SK-N-SH (cell line): ENCODE data around the gene C6orf132. TPM values are rescaled to one million over a fixed set of nuclear protein-coding genes. Genes with fewer than 3 reads are reported as not detected.

ENCODE experiments used
- CTCF ChIA-PET: fragments of 300-600, 350-600 bp; formaldehyde crosslinking; extraction: SDS; loops from one replicate; lab custom pipeline; 2021; lab: Yijun Ruan, JAX
- POLR2A ChIA-PET: fragments of 350-600 bp; sonication (Branson Sonifier 250); formaldehyde crosslinking; extraction: SDS; loops from one replicate; lab custom pipeline; 2020; ENCODE audit warnings: antibody characterized with exemption, inconsistent platforms; lab: Yijun Ruan, JAX
- DNase-seq: peaks from one replicate; pipeline ENCODE4 v3.0.0; 2012
- H2AFZ ChIP-seq: fragments of 200-600 bp; sonication (generic); 2 replicates; pipeline ENCODE4 v1.8.1; 2016; ENCODE audit warnings: antibody characterized with exemption, mild to moderate bottlenecking, low read depth
- H3F3A ChIP-seq: fragments of 200-600 bp; sonication (generic); replicated peaks from 2 replicates; pipeline ENCODE3; 2016; ENCODE audit warnings: antibody characterized with exemption, mild to moderate bottlenecking; ENCODE audit not compliant: insufficient read depth
- H3K27ac ChIP-seq, 2 experiments: fragments of 200-500 bp in 1 of 2; fragments of 200-600 bp in 1 of 2; sonication (Bioruptor generic) in 1 of 2; sonication (generic), shearing (Covaris generic) in 1 of 2; 2 replicates each; pipeline versions ENCODE4 v1.5.1 to v1.6.1; 2014 to 2016; ENCODE audit warnings: low read depth in 2 of 2, inconsistent platforms in 1 of 2, low read length in 1 of 2, mild to moderate bottlenecking in 1 of 2, mixed read lengths in 1 of 2
- H3K27me3 ChIP-seq: fragments of 200-600 bp; sonication (generic), shearing (Covaris generic); 2 replicates; pipeline ENCODE4 v1.6.1; 2016; ENCODE audit warnings: mixed run types; ENCODE audit not compliant: insufficient read depth
- H3K36me3 ChIP-seq, 2 experiments: fragments of 200-500 bp in 1 of 2; fragments of 200-600 bp in 1 of 2; sonication (Bioruptor generic) in 1 of 2; sonication (generic) in 1 of 2; replicated peaks in 1 of 2; 2 replicates each; pipeline versions ENCODE3 to v1.5.1; 2014 to 2016; ENCODE audit warnings: low read length in 1 of 2, mild to moderate bottlenecking in 1 of 2; ENCODE audit not compliant: insufficient read depth in 2 of 2, control insufficient read depth in 1 of 2
- H3K4me1 ChIP-seq, 2 experiments: fragments of 200-500 bp in 1 of 2; fragments of 200-600 bp in 1 of 2; sonication (Bioruptor generic) in 1 of 2; sonication (generic), shearing (Covaris generic) in 1 of 2; 2 replicates each; pipeline versions ENCODE4 v1.5.1 to v1.6.1; 2014 to 2016; ENCODE audit warnings: low read depth in 1 of 2, low read length in 1 of 2, mixed run types in 1 of 2; ENCODE audit not compliant: insufficient read depth in 2 of 2, control insufficient read depth in 1 of 2
- H3K4me2 ChIP-seq: fragments of 200-600 bp; sonication (generic), shearing (Covaris generic); 2 replicates; pipeline ENCODE4 v1.6.1; 2017; ENCODE audit warnings: mixed run types
- H3K4me3 ChIP-seq, 2 experiments: fragments of 200-500 bp in 1 of 2; fragments of 200-600 bp in 1 of 2; sonication (Bioruptor generic) in 1 of 2; sonication (generic), shearing (Covaris generic) in 1 of 2; 2 replicates each; pipeline versions ENCODE4 v1.5.1 to v1.8.1; 2014 to 2016; ENCODE audit warnings: low read depth in 2 of 2, inconsistent platforms in 1 of 2, low read length in 1 of 2, mild to moderate bottlenecking in 1 of 2, mixed read lengths in 1 of 2, moderate library complexity in 1 of 2
- H3K79me2 ChIP-seq: fragments of 200-600 bp; sonication (generic); 2 replicates; pipeline ENCODE4 v1.8.1; 2017; ENCODE audit warnings: mild to moderate bottlenecking; ENCODE audit not compliant: insufficient read depth
- H3K9ac ChIP-seq: fragments of 200-600 bp; sonication (generic); 2 replicates; pipeline ENCODE4 v1.6.1; 2017; ENCODE audit warnings: mixed run types
- H3K9me2 ChIP-seq: fragments of 200-600 bp; sonication (generic); 2 replicates; pipeline ENCODE4 v1.6.1; 2017; ENCODE audit warnings: mixed run types
- H3K9me3 ChIP-seq: fragments of 200-600 bp; sonication (generic); 2 replicates; pipeline ENCODE4 v1.6.1; 2017; ENCODE audit warnings: mixed run types, mild to moderate bottlenecking, moderate library complexity
- H4K20me1 ChIP-seq: fragments of 200-600 bp; sonication (generic); 2 replicates; pipeline ENCODE4 v1.6.1; 2017; ENCODE audit warnings: mild to moderate bottlenecking, mixed run types; ENCODE audit not compliant: insufficient read depth
- EZH2phosphoT487 ChIP-seq: fragments of 200-600 bp; sonication (generic); IDR thresholded peaks from 2 replicates; pipeline ENCODE4 v1.6.1; 2017; ENCODE audit warnings: low read depth, mixed run types, mild to moderate bottlenecking, antibody characterized with exemption, moderate library complexity, borderline replicate concordance
- FOSL2 ChIP-seq: IDR thresholded peaks from 2 replicates; pipeline ENCODE4 v1.4.0; 2012; ENCODE audit warnings: low read depth, mild to moderate bottlenecking, moderate library complexity, borderline replicate concordance
- FOXJ3 ChIP-seq: sonication (generic); formaldehyde crosslinking; IDR thresholded peaks from 2 replicates; pipeline ENCODE4 v1.5.1; 2020; ENCODE audit warnings: mild to moderate bottlenecking, missing genetic modification reagents
- FOXM1 ChIP-seq: IDR thresholded peaks from 2 replicates; pipeline ENCODE4 v1.4.0; 2012; ENCODE audit warnings: low read depth, mild to moderate bottlenecking
- GABPA ChIP-seq: IDR thresholded peaks from 2 replicates; pipeline ENCODE4 v1.4.0; 2012; ENCODE audit warnings: low read depth, mild to moderate bottlenecking
- MEF2A ChIP-seq: IDR thresholded peaks from 2 replicates; pipeline ENCODE4 v1.4.0; 2012; ENCODE audit warnings: low read depth, borderline replicate concordance
- MXI1 ChIP-seq: IDR thresholded peaks from 2 replicates; pipeline ENCODE4 v1.6.1; 2012; ENCODE audit warnings: mild to moderate bottlenecking, low read depth, low read length, improper control_type of control experiment
- SMC3 ChIP-seq: IDR thresholded peaks from 2 replicates; pipeline ENCODE4 v1.6.1; 2012; ENCODE audit warnings: low read depth, low read length, improper control_type of control experiment
- WGBS: methylation state at CpG from one replicate; pipeline ENCODE4 v1.1.6; 2017; ENCODE audit warnings: low lambda C conversion rate; 5-methylcytosine and 5-hydroxymethylcytosine counted together
- polyA plus RNA-seq, 3 experiments: library from polyadenylated mRNA; depleted of rRNA; stranded (reverse); fragments of >200 nt; gene quantifications; 2 replicates each; pipeline ENCODE4 v1.2.3, GENCODE V29; 2012
- TF ChIP-seq, protein P1 (sequence below): fragments of 150-350 bp; IDR thresholded peaks from 2 replicates; pipeline ENCODE4 v1.6.1; 2016; ENCODE audit warnings: mild to moderate bottlenecking, low read depth, low read length
- TF ChIP-seq, protein P2 (sequence below): IDR thresholded peaks from 2 replicates; pipeline ENCODE4; 2012
- TF ChIP-seq, protein P3 (sequence below): IDR thresholded peaks from 2 replicates; pipeline ENCODE4 v1.6.1; 2012; ENCODE audit warnings: mild to moderate bottlenecking, low read depth, low read length, moderate library complexity
- TF ChIP-seq, protein P4 (sequence below): IDR thresholded peaks from 2 replicates; pipeline ENCODE4 v1.4.0; 2012; ENCODE audit warnings: low read depth, borderline replicate concordance
- TF ChIP-seq, protein P5 (sequence below): IDR thresholded peaks from 2 replicates; pipeline ENCODE4 v1.4.0; 2012; ENCODE audit warnings: low read depth, borderline replicate concordance
- TF ChIP-seq, protein P6 (sequence below): fragments of 200-600 bp; sonication (generic); IDR thresholded peaks from 2 replicates; pipeline ENCODE4 v1.6.1; 2017; ENCODE audit warnings: antibody characterized with exemption, mild to moderate bottlenecking, moderate library complexity

Gene C6orf132
- polyA plus RNA-seq, 1 of the 3 experiments (the other 2 are of a cell fraction): not detected

DNA sequence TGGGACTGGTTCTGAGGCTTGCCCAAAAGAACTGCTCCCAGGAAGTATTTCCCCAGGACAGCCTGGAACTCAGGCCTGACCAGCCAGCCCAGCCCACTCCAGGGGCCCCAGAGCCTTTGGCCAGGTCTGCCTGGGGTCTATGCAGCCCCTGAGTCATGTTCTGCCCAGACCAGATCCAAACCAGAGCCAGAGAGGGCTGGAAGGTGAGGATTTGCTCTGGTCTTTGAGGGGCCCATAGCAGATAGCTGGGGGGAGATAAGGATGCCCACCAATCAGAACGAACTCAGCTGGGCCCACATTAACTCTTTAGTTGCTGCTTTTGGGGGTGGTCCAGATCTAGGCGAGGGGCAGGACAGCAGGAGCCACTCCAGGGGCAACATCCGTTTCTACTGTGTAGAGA is 16.8 kb downstream of the C6orf132 start:
- Histone ChIP-seq H3K27me3 (no peaks in the 10 kb centered on the region), H3K9ac (no peak overlapping the region), H3K36me3 (no peaks in the 10 kb centered on the region), H3F3A (no peaks in the 10 kb centered on the region)
- 82% methylated on average over 3 of the region's 3 CpGs for WGBS
- no peak for DNase-seq
- TF ChIP-seq FOSL2 (no peak), GABPA (no peak), EZH2phosphoT487 (no peak), FOXJ3 (CRISPR knock-in tag) (no peak), FOXM1 (no peak), SMC3 (no peak)
- TF ChIP-seq, protein P1, sequence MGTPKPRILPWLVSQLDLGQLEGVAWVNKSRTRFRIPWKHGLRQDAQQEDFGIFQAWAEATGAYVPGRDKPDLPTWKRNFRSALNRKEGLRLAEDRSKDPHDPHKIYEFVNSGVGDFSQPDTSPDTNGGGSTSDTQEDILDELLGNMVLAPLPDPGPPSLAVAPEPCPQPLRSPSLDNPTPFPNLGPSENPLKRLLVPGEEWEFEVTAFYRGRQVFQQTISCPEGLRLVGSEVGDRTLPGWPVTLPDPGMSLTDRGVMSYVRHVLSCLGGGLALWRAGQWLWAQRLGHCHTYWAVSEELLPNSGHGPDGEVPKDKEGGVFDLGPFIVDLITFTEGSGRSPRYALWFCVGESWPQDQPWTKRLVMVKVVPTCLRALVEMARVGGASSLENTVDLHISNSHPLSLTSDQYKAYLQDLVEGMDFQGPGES: no peak
- TF ChIP-seq, protein P2, sequence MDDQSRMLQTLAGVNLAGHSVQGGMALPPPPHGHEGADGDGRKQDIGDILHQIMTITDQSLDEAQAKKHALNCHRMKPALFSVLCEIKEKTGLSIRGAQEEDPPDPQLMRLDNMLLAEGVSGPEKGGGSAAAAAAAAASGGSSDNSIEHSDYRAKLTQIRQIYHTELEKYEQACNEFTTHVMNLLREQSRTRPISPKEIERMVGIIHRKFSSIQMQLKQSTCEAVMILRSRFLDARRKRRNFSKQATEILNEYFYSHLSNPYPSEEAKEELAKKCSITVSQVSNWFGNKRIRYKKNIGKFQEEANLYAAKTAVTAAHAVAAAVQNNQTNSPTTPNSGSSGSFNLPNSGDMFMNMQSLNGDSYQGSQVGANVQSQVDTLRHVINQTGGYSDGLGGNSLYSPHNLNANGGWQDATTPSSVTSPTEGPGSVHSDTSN: no peak
- TF ChIP-seq, protein P3, sequence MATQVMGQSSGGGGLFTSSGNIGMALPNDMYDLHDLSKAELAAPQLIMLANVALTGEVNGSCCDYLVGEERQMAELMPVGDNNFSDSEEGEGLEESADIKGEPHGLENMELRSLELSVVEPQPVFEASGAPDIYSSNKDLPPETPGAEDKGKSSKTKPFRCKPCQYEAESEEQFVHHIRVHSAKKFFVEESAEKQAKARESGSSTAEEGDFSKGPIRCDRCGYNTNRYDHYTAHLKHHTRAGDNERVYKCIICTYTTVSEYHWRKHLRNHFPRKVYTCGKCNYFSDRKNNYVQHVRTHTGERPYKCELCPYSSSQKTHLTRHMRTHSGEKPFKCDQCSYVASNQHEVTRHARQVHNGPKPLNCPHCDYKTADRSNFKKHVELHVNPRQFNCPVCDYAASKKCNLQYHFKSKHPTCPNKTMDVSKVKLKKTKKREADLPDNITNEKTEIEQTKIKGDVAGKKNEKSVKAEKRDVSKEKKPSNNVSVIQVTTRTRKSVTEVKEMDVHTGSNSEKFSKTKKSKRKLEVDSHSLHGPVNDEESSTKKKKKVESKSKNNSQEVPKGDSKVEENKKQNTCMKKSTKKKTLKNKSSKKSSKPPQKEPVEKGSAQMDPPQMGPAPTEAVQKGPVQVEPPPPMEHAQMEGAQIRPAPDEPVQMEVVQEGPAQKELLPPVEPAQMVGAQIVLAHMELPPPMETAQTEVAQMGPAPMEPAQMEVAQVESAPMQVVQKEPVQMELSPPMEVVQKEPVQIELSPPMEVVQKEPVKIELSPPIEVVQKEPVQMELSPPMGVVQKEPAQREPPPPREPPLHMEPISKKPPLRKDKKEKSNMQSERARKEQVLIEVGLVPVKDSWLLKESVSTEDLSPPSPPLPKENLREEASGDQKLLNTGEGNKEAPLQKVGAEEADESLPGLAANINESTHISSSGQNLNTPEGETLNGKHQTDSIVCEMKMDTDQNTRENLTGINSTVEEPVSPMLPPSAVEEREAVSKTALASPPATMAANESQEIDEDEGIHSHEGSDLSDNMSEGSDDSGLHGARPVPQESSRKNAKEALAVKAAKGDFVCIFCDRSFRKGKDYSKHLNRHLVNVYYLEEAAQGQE: no peak
- TF ChIP-seq, all 33 proteins: peak for 0
- Histone ChIP-seq H3K79me2 (no peaks in the 10 kb centered on the region), H4K20me1 (no peaks in the 10 kb centered on the region), H3K4me1 (peaks cover 5 to 10% of the 10 kb centered on the region in 2 experiments; a peak in 1 of 4 replicates), H3K4me2 (no peak overlapping the region), H3K27ac (no peak overlapping the region), H2AFZ (no peak overlapping the region), H3K9me3 (no peaks in the 10 kb centered on the region), H3K9me2 (no peaks in the 10 kb centered on the region), H3K4me3 (no peak overlapping the region)
- CTCF ChIA-PET: no interaction called here
- POLR2A ChIA-PET: no interaction called here

DNA sequence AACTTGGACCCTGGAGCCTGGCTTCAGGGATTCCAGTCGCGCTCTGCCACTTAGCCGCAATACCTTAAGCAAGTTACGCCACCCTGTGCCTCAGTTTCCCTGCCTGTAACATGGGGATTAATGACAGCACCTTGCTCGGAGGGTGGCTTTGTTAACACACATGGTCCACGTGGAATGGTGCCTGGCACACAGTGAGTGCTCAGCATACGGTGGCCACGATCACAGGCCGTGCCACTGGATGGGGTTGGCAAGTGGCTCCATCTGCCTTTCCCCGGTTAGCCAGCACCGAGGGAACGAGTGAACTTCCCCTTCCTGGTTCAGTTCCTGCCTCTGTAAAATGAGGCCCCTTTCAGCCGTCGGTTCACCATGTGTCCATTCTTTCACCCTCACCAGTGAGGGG is 17.2 kb downstream of the C6orf132 start:
- Histone ChIP-seq H3K9me2 (no peaks in the 10 kb centered on the region), H3K27ac (no peak overlapping the region), H2AFZ (no peak overlapping the region), H3K27me3 (no peaks in the 10 kb centered on the region), H3K4me1 (peaks cover 5 to 10% of the 10 kb centered on the region in 2 experiments; a peak in 1 of 4 replicates), H3K4me2 (no peak overlapping the region), H3K79me2 (no peaks in the 10 kb centered on the region), H3F3A (no peaks in the 10 kb centered on the region), H3K9me3 (no peaks in the 10 kb centered on the region), H3K4me3 (no peak overlapping the region), H3K36me3 (no peaks in the 10 kb centered on the region), H3K9ac (no peak overlapping the region), H4K20me1 (no peaks in the 10 kb centered on the region)
- WGBS: 87% methylated on average over 14 of the region's 14 CpGs
- POLR2A ChIA-PET: interaction anchor here (0.7 kb wide), 1 partner anchor 13 kb away, joined by 3 read pairs; no protein-coding TSS in a partner anchor
- CTCF ChIA-PET: no interaction called here
- DNase-seq: no peak
- TF ChIP-seq, protein P4, sequence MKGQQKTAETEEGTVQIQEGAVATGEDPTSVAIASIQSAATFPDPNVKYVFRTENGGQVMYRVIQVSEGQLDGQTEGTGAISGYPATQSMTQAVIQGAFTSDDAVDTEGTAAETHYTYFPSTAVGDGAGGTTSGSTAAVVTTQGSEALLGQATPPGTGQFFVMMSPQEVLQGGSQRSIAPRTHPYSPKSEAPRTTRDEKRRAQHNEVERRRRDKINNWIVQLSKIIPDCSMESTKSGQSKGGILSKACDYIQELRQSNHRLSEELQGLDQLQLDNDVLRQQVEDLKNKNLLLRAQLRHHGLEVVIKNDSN: no peak
- TF ChIP-seq SMC3 (no peak), MXI1 (no peak), EZH2phosphoT487 (no peak), MEF2A (no peak)
- TF ChIP-seq, protein P1: no peak
- TF ChIP-seq, protein P5, sequence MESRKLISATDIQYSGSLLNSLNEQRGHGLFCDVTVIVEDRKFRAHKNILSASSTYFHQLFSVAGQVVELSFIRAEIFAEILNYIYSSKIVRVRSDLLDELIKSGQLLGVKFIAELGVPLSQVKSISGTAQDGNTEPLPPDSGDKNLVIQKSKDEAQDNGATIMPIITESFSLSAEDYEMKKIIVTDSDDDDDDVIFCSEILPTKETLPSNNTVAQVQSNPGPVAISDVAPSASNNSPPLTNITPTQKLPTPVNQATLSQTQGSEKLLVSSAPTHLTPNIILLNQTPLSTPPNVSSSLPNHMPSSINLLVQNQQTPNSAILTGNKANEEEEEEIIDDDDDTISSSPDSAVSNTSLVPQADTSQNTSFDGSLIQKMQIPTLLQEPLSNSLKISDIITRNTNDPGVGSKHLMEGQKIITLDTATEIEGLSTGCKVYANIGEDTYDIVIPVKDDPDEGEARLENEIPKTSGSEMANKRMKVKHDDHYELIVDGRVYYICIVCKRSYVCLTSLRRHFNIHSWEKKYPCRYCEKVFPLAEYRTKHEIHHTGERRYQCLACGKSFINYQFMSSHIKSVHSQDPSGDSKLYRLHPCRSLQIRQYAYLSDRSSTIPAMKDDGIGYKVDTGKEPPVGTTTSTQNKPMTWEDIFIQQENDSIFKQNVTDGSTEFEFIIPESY: no peak
- TF ChIP-seq, protein P6, sequence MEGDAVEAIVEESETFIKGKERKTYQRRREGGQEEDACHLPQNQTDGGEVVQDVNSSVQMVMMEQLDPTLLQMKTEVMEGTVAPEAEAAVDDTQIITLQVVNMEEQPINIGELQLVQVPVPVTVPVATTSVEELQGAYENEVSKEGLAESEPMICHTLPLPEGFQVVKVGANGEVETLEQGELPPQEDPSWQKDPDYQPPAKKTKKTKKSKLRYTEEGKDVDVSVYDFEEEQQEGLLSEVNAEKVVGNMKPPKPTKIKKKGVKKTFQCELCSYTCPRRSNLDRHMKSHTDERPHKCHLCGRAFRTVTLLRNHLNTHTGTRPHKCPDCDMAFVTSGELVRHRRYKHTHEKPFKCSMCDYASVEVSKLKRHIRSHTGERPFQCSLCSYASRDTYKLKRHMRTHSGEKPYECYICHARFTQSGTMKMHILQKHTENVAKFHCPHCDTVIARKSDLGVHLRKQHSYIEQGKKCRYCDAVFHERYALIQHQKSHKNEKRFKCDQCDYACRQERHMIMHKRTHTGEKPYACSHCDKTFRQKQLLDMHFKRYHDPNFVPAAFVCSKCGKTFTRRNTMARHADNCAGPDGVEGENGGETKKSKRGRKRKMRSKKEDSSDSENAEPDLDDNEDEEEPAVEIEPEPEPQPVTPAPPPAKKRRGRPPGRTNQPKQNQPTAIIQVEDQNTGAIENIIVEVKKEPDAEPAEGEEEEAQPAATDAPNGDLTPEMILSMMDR: no peak
